ENCODE measurements around the gene UFSP1.

Gene UFSP1

DNA sequence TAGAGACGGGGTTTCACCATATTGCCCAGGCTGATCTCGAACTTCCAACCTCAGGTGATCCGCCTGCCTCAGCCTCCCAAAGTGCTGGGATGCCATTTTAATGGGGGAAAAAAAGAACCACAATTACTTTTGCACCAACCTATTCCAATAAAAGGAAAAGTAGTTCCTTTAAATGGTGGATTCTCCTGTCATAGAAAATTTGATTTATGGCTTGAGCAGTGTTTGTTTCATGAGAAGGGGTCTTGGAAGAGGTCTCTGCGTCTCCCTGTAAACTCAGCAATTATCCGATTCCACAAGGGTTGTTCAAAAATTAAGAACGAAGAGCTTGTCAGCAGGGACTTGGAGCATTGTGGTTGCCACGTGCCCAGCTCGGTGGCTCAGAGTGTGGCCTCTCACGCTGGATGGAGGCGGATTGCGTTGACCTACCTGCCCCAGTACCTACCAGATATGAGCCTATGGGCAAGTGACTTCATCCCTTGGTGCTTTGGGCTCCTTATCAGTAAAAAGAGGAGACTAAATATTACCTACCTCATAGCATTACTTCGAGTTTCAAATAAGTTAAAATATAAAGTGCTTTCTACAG is 25.2 kb downstream of the UFSP1 start:
- Histone ChIP-seq H3K79me2 (ENCODE audit: insufficient read depth, low read length) (peaks cover 29% of the 10 kb centered on the region), H3K4me1 (ENCODE audit: insufficient read depth, low read length) (peaks cover 26% of the 10 kb centered on the region), H3K4me2 (ENCODE audit: insufficient read depth, low read length) (no peak overlapping the region), H3K9me3 (ENCODE audit: insufficient read depth, low read length, severe bottlenecking) (no peaks in the 10 kb centered on the region), H2AFZ (ENCODE audit: low read depth, low read length) (no peak overlapping the region), H3K4me3 (ENCODE audit: low read depth in 1 of 2, low read length in 2 of 2) (no peak overlapping the region), H3K9ac (ENCODE audit: low read depth, low read length) (no peak overlapping the region), H3K27me3 (ENCODE audit: insufficient read depth, low read length, poor library complexity) (no peaks in the 10 kb centered on the region), H3K27ac (ENCODE audit: low read length) (no peak overlapping the region), H4K20me1 (ENCODE audit: insufficient read depth, low read length) (peaks cover 9% of the 10 kb centered on the region; the same call in 1 of the 2 replicates), H3K36me3 (ENCODE audit: insufficient read depth, low read length) (peaks cover 40% of the 10 kb centered on the region)
- TF ChIP-seq, protein P1, sequence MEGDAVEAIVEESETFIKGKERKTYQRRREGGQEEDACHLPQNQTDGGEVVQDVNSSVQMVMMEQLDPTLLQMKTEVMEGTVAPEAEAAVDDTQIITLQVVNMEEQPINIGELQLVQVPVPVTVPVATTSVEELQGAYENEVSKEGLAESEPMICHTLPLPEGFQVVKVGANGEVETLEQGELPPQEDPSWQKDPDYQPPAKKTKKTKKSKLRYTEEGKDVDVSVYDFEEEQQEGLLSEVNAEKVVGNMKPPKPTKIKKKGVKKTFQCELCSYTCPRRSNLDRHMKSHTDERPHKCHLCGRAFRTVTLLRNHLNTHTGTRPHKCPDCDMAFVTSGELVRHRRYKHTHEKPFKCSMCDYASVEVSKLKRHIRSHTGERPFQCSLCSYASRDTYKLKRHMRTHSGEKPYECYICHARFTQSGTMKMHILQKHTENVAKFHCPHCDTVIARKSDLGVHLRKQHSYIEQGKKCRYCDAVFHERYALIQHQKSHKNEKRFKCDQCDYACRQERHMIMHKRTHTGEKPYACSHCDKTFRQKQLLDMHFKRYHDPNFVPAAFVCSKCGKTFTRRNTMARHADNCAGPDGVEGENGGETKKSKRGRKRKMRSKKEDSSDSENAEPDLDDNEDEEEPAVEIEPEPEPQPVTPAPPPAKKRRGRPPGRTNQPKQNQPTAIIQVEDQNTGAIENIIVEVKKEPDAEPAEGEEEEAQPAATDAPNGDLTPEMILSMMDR (IDR thresholded peaks at IDR 0.05; ENCODE audit: borderline replicate concordance, extremely low read depth, low read length, poor library complexity, severe bottlenecking): no peak
- no peak for TF ChIP-seq EZH2 (IDR thresholded peaks at IDR 0.05; ENCODE audit: borderline replicate concordance, low read depth, low read length, severe bottlenecking)
- ATAC-seq (ENCODE audit: insufficient read depth, low read depth) (no peak), DNase-seq (no peak)

DNA sequence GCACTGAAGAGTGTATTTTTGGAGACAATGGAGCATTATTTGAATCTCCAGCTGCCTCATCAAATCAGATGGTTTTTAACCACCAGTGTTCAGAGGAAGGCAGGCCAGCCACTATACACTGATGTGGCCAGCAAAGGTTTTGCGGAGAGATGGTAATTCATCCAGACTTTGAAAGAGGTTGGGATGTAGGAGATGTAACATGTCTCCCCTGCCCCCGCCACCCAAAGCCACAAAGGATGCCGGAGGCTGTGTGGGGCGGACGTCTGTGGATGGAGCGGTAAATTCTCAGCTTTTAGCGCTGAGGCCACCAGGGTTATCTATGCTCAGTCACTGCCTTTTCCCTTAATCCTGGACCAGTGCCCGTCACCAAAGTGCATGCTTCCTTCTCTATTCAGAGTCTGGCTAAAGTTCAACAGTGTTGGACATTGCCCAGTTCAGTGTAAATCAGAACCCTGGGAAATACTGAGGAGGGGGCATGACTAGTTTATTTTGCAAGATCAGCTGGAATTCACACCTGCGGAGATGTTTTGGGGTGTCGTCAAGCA is 26.0 kb downstream of the UFSP1 start:
- TF ChIP-seq, protein P1 (IDR thresholded peaks at IDR 0.05; ENCODE audit: borderline replicate concordance, extremely low read depth, low read length, poor library complexity, severe bottlenecking): no peak
- no peak for TF ChIP-seq EZH2 (IDR thresholded peaks at IDR 0.05; ENCODE audit: borderline replicate concordance, low read depth, low read length, severe bottlenecking)
- H4K20me1 ChIP-seq (ENCODE audit: insufficient read depth, low read length): peaks cover 9% of the 10 kb centered on the region; the same call in 1 of the 2 replicates
- ATAC-seq (ENCODE audit: insufficient read depth, low read depth) (no peak), DNase-seq (no peak)
- H3K27me3 ChIP-seq (ENCODE audit: insufficient read depth, low read length, poor library complexity): no peaks in the 10 kb centered on the region
- no peak overlapping the region for H3K4me3 ChIP-seq (ENCODE audit: low read depth in 1 of 2, low read length in 2 of 2)
- H3K9ac ChIP-seq (ENCODE audit: low read depth, low read length): no peak overlapping the region
- peaks cover 33% of the 10 kb centered on the region for H3K36me3 ChIP-seq (ENCODE audit: insufficient read depth, low read length)
- H3K79me2 ChIP-seq (ENCODE audit: insufficient read depth, low read length): peaks cover 22% of the 10 kb centered on the region
- no peak overlapping the region for H2AFZ ChIP-seq (ENCODE audit: low read depth, low read length)
- no peak overlapping the region for H3K4me2 ChIP-seq (ENCODE audit: insufficient read depth, low read length)
- H3K27ac ChIP-seq (ENCODE audit: low read length): no peak overlapping the region
- peaks cover 19% of the 10 kb centered on the region for H3K4me1 ChIP-seq (ENCODE audit: insufficient read depth, low read length)
- H3K9me3 ChIP-seq (ENCODE audit: insufficient read depth, low read length, severe bottlenecking): no peaks in the 10 kb centered on the region

DNA sequence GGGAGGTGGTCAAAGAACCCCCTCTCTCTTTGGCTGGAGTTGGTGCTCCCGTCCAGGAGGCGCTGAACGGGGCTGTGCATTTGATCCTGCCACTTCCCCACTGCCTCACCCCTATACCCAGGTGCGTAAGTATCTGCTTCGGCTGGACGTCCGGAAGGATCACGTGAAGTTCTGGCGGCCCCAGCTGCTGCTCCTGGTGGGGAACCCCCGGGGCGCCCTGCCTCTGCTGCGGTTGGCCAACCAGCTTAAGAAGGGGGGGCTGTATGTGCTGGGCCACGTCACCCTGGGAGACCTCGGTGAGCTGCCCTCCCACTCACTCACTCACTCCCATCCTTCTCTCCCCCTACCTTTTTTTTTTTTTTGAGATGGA is 27.9 kb downstream of the UFSP1 start:
- Histone ChIP-seq H3K27me3 (ENCODE audit: insufficient read depth, low read length, poor library complexity) (no peaks in the 10 kb centered on the region), H3K4me2 (ENCODE audit: insufficient read depth, low read length) (no peak overlapping the region), H3K9ac (ENCODE audit: low read depth, low read length) (no peak overlapping the region), H4K20me1 (ENCODE audit: insufficient read depth, low read length) (peaks cover 9% of the 10 kb centered on the region; the same call in 1 of the 2 replicates), H2AFZ (ENCODE audit: low read depth, low read length) (no peak overlapping the region), H3K36me3 (ENCODE audit: insufficient read depth, low read length) (peaks cover 28% of the 10 kb centered on the region), H3K4me1 (ENCODE audit: insufficient read depth, low read length) (peaks cover 5% of the 10 kb centered on the region), H3K79me2 (ENCODE audit: insufficient read depth, low read length) (peaks cover 3% of the 10 kb centered on the region), H3K4me3 (ENCODE audit: low read depth in 1 of 2, low read length in 2 of 2) (no peak overlapping the region), H3K9me3 (ENCODE audit: insufficient read depth, low read length, severe bottlenecking) (no peaks in the 10 kb centered on the region), H3K27ac (ENCODE audit: low read length) (no peak overlapping the region)
- DNase-seq: no peak
- no peak for TF ChIP-seq EZH2 (IDR thresholded peaks at IDR 0.05; ENCODE audit: borderline replicate concordance, low read depth, low read length, severe bottlenecking)
- TF ChIP-seq, protein P1 (IDR thresholded peaks at IDR 0.05; ENCODE audit: borderline replicate concordance, extremely low read depth, low read length, poor library complexity, severe bottlenecking): no peak
- ATAC-seq (ENCODE audit: insufficient read depth, low read depth): no peak
